Right ventricle myocardium inferior (tissue), 1 donor: ENCODE results near the gene PARD3B. TPM values are rescaled to one million over a fixed set of nuclear protein-coding genes. Genes with fewer than 3 reads are reported as not detected.

Source experiments
- ATAC-seq: fragments of 200-7000 bp; cut with Tn5 transposase; one replicate; pipeline ENCODE4 v1.9.1; 2020; ENCODE audit warnings: mild to moderate bottlenecking, moderate library complexity
- DNase-seq: peaks from one replicate; pipeline ENCODE4 v3.0.0; 2021; ENCODE audit errors: missing footprints
- intact Hi-C: fragments of 100-400 bp; cut with DNase I; formaldehyde crosslinking; loops from one replicate; pipeline ENCODE4 v1.11.0; 2022
- total RNA-seq: library from RNA; stranded (reverse); fragmentation: NEBNext Ultra II Directional; extraction: Animal tissue kit (Norgen Biotek cat#: 25700); gene quantifications from one replicate; pipeline ENCODE4 v1.2.1, GENCODE V29; 2021
- donor health status: DM: no; HTN: yes; CAD: no; lungs with severe emphysema.

Gene PARD3B
- total RNA-seq, 1 donor from 2014 or later: 7.8 TPM

DNA sequence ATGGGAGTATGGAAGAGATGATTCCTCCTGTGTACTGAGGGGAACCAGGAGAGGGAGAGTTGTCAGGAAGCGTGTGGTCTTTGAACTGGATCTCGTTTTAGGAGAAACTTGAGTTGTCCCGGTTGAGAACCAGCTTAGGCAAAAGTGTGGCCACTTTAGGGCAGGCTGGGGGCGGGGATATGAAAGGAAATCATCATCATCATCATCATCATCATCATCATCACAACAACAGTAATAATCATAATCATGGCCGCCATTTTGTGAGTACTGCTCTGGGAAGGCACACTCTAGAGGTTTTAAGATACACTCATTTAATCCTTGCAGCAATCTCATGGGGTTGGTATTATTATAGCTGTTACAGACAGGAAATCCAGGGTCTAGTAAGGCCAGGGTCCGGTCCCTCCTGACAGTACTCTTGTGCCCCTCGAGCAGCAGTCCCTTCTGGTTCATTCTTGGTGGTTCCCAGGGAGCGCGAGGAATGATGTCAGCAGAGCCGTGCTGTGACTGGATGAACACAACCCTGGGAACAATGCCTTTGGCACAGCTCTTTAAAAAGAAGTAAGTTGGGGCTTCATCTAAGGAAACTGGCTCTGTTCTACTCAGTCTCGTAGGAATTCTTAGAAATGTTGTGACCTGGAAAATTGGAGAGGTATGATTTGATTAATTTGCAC, 33.8 kb downstream of the PARD3B start:
- ATAC-seq (no peak), DNase-seq (no peak)
- intact Hi-C loops: no loop called here

DNA sequence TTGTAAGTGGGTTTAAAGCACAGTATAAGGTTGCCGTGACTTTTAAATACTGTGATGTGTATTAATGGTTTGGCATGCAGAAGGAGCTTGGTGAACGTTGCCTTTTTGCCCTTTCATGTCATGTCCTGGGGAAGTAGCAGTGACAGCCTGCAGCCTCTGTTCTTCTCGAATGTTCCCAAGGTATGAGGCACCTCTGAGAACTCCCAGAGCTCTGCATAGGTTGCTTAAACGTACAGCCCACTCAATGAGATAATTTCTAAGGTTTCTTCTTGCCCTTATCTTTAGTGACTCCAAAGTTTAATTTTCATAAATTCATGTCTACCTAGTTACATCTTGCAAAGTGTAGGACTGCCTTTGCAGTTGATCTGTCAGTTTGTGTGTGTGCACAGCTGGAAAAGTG, 36.7 kb downstream of the PARD3B start:
- no peak for DNase-seq
- intact Hi-C loops: no loop called here
- ATAC-seq: no peak

DNA sequence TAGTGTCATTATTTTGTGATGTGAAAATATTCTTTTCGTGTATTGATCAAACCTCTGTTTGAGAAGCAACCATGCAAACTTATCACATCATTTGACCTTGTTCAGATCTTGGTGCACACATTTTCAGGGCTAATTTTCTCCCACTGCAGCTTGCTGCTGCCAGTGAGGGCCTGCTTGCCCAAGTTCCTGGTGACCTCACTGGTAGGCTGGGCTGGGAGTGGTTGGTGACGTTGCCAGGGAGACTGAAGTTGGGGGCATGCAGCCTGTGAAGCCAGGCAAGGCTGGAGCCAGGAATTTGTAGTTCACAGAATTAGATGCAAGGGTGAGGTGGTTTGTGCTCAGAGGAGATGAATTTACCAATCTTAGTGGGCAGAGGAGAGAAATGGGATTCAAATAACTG, 38.5 kb downstream of the PARD3B start:
- DNase-seq: no peak
- intact Hi-C loops: no loop called here

DNA sequence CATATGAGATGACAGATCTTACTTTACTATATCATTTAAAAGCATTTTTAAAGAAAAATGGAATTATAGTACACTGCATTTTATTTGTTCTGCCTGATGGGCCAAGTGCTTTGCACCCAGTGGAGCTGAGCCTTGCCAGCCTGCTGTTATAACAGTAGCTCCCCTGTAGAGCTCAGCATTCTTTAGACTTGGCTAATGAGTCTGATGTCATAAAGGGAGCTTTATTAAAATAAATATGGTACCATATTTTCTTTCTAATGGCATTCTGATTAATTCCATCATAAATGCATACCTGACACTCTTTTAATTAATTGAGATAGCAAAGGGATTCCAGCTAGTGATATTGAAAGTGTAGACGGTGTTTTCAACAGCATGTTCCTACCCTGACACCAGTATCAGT, 40.7 kb downstream of the PARD3B start:
- DNase-seq: no peak
- ATAC-seq: no peak
- intact Hi-C loops: no loop called here

More for the DNA sequence above, 38.5 kb downstream of the PARD3B start:
- no peak for ATAC-seq

DNA sequence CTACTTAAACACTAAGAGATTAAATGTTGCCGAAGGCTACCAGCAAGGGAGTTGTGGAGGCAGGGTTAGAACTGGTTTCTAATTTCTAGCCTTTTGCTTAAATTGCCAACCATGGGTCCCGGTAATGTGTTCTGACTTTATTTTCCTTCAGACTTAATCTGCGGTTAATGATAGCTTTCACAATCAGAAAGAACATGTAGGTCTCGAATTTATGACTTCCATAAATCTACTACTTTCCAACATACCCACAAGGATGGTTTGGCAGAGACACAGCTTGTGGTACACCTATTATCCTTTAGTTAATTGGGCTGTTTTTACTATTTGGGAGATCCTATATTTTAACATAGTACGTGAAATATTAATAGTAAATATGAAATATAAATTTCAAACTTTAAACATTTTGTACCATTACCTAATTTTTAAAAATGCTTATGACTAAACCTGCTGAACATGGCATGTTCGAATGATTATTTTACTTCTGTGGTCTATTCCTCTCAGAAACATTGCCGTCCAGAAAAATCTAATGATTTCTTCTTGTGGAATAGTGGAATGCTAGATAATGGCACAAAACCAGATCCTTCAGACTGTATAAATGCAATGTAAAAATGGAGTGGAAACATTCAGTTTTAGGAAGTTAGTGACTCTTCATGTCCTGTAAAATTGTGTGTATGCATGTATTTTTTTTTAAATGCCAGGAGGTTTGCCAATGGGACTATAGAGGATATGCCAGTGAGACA, 41.3 kb downstream of the PARD3B start:
- intact Hi-C loops: no loop called here
- DNase-seq (no peak), ATAC-seq (no peak)

DNA sequence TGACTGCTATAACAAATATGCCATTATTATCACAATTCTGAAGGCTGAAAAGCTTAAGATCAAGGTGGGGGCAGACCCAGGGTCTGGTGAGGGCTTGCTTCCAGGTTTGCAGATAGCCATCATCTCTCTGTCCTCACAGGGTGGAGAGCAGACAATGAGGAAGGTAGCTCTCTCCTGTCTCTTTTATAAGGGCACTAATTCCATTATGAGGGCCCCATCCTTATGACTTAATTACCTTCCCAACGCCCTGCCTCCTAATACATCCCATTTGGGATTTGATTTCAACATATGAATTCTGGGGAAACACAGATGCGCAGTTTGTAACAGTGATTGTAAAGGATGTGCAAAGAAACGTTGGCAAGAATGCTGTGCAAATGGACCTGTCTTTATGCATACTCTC, 44.8 kb downstream of the PARD3B start:
- no peak for DNase-seq
- ATAC-seq: no peak
- intact Hi-C loops: no loop called here

DNA sequence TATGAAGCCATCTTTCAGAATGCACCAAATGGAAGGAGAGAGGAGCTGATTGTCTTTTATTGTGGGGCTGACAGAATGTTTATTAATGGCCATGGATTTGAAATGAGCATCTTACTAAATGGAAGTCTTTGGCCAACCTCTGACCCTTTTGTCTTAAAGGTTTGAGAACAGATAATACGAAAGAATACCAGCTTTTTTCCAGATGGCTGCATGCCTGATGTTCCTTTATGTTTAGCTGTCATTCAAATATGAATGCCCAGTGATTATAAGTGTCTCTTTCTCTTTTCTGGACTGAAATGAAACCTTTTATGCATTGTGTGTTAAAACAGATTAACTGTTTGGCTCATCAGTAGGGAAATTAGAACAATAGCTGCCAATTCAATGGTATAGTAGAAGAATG, 46.0 kb downstream of the PARD3B start:
- DNase-seq: no peak
- intact Hi-C loops: no loop called here

DNA sequence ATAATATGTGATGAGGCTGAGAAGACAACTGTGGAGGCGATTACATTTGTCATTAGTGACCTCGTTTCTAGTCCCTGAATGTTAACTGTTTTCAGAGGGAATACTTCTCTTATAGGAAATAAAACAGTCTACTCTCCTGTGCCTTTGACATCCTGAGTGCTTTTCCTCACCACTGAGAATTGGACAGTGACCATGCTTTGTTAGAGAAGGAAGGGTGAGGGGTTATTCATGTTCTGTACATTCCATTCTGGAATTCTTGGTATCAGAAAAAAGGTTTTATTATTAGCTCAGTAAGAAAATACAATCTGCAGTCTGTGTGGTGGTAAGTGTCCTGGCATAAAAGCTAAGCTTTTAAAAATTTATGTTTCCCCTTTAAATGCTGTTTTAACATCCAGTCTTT, 58.8 kb downstream of the PARD3B start:
- intact Hi-C loops: no loop called here
- DNase-seq: no peak
- peak; percentile 37 for ATAC-seq

More for the DNA sequence above, 46.0 kb downstream of the PARD3B start:
- ATAC-seq: no peak

DNA sequence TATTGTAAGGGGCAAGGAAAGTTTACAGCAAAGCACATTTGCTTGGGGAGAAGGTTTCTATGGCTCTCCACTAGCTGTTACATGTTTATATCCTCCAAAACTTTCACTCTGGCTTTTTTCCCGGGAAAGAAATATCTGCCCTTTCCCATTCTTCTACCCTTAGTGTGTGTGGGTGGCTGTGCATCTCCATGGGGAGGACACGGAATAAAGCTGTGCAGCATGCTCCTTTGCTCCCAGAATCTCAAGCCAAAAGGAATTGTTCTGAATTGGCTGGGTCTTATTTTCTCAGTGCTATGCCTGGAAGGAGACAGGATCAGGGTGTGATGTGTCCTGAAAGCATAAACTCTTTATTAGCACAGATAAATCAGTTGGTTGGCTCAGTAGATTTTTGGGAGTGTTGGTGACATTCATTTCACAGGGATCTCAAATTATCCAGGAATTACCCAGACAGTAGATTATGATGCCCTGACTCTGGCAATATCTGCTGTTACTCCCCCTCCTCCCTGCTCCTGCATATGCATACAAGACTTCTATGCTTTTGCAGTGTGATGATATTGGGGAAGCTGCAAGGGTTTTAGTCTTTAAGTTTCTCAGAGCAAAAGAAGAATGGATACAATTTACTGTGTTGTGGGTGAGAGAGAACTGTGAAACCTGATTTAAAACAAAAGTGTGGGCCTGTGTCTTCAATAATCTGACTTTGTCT, 63.1 kb downstream of the PARD3B start:
- no peak for DNase-seq
- ATAC-seq: peak; percentile 81
- intact Hi-C loops: no loop called here

DNA sequence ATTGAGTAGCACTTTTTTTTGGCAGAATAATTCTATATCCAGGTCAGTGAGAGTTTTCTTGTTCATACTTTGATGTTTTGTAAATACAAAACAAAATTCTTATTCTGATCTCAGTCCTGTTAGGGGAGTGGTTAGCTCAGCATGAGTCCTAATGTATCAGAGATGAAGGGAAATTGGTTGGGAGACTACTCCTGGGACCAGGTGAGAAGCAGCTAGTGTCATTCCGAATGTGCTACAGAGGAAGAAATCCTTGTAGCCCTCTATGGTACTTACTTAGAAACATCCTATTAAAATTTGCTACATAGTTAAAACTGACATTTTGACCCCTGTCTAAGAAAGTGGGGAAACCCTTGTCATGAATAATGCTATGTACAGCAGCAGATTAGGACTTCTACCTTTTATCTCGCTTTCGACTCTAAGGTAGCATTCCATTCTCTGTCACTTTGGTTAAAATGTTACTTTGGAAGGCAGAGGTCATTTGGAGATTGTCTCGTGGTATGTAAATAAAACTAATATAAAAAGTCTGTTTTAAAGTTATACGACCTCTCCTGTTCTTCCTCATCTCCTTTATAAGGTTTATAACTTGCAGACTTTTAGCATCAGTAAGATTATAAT, 65.8 kb downstream of the PARD3B start:
- DNase-seq (no peak), ATAC-seq (no peak)
- intact Hi-C loops: no loop called here

DNA sequence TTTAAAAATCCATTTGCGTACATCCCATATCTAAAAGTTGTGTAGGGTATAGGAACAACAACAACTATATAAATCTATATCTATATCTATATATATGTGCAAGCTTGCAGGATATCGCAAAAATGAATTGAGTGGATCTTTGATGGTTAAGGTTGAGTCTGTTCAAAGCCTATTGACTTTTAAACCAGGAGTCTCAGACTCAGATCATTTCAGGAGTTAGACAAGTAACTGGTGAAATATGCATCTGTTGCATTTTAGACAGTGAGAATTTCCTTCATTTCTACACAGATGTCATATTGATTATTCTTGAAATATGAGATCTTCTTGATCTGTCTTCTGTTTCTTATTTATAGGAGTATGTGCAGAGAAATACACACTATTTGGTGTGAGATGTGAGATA, 66.5 kb downstream of the PARD3B start:
- ATAC-seq (no peak), DNase-seq (no peak)
- intact Hi-C loops: no loop called here

DNA sequence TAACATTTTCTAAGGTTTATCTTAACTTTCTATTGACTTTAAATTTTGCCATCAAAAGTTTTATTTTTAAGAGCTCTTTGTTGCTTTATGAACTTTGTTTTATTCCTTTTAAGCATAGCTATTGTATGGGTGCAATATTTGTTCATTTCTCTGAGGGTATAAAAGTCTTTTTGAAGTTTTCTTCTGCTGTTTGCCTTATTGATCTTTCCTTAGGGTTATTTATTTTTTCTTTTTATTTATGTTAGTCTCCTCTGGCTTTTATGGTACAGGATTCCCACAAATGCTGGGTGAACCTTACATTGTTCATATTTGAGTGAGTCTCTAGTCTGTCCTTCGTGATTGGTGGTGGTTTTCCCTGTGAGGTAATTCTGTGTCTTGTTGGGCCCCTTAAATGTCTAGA, 68.4 kb downstream of the PARD3B start:
- ATAC-seq (no peak), DNase-seq (no peak)
- intact Hi-C loops: no loop called here

DNA sequence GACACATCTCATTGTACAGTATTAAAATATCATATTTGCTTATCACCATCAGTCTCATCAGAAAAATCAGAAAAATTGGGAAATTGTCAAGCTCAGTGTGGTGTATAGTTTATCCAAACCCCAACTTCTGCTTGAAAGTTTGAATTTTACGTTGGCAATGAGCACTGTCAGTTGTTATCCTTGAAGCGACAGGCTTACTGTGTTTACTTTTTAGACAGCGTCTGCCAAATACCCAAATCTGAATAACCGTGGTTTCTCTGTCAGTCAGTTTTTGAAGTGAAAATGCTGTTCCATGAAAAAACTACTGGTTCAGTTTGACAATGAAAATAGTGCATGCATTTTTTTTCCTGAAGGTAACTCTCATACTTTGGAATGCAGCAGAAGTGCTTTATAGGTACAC, 70.2 kb downstream of the PARD3B start:
- intact Hi-C loops: no loop called here
- DNase-seq (no peak), ATAC-seq (no peak)

DNA sequence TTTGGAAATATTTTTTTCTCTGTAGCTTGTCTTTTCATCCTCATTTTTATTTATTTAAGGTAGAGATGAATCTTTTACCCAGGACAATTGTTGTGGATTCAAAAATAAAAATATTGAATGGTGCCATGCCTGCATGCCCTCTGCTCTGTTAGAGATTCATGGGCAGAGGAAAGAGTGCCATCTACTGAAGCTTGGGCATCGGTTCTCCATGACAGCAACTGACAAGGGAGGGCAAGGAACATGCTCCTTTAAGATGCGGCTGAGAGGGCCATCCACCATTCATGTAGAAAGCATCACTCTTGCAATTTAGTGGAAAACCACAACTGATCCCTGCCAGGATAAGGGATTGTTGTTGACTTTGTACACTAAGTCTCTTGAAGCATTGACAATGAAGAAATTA, 79.9 kb downstream of the PARD3B start:
- ATAC-seq: no peak
- intact Hi-C loops: no loop called here
- DNase-seq: no peak

DNA sequence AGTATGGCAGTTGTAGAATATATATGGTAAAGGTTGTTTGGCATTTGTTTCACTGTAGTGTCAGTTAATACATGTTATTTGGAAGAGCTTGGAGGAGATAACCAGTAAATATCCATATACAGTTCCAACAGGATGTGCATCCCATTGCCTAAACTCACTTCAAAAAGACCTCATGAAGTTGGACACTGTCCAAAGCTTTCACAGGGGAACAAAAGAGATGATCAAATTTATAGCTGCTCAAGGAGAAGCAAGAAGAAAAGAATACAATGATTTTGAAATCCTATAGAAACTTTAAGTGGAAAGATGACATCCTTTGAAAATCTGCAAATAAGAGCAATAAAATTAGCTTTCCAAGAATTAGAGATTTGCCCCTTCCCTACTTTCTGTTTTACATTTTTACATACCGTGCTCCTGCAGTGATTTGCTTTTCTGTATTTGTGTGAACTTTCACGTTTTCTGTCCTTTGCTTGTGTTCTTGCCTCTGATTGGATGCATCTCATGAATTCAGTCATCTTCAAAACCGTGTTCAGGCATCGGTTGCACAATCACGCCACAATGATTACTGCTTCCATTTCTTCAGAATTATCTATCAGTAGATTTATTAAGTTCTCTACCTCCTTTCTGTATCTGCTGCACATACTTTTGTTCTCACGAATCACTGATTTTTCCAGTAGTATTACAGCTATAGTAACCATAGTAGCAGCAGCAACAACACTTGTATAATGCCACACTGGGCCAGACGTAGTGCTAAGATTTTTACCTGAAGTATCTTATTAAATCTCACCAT, 83.8 kb downstream of the PARD3B start:
- no peak for ATAC-seq
- intact Hi-C loops: no loop called here

DNA sequence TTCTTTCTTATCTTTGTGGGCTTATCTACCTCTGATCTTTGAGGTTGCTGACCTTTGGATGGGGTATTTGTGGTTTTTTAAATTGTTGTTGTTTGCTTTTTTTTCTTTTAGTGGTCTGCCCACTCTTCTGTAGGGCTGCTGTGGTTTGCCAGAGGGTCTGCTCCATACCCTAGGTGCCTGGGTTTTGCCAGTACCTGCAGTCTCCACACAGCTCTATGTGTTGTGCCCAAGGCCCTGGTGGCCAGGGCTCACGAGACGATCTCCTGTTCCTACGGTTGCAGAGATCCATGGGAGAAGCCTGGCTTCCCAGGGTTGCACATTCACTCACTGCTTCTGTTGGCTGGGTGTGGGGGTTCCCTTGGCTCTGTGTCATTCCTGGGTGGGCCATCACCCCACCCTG, 87.1 kb downstream of the PARD3B start:
- DNase-seq (no peak), ATAC-seq (no peak)
- intact Hi-C loops: no loop called here

More for the DNA sequence above, 83.8 kb downstream of the PARD3B start:
- DNase-seq: no peak

DNA sequence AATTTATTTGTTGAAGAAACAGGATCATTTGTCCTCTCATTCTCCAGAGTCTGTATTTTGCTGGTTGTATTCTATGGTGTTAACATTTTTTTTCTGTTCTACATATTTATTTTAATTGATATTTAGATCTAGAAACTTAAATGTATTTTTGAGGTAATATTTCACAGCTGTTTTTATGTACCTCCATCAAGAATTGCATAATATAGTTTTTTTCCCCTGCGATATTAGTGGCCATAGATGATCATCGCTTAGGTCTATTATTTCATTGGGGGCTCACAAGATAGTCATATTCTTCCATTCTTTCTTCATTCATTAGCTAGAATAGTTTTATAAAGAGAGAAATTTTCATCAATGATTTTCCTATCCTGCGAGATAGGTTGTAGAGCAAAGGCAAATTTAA, 89.3 kb downstream of the PARD3B start:
- intact Hi-C loops: no loop called here
- ATAC-seq (no peak), DNase-seq (no peak)

DNA sequence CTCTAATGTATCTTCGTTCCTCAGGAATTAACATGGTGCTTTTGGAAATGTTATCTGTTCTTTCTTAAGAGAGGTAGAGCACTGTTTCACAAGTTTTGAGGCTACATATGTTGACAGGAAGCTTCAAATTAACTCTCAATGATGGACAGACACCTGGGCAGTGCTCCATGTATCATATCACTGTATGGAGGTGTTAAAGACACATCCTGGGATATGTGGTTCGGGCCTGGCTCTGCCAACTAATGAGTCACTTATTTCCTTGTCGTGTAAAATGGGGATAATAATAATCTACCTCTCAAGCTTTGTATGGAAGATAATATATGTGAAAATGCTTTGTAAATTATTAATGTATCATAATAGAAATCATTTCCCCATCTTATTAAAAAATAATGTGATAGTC, 90.2 kb downstream of the PARD3B start:
- intact Hi-C loops: no loop called here
- no peak for DNase-seq
- ATAC-seq: no peak
